ENCODE data around the gene KCNH1.

DNA sequence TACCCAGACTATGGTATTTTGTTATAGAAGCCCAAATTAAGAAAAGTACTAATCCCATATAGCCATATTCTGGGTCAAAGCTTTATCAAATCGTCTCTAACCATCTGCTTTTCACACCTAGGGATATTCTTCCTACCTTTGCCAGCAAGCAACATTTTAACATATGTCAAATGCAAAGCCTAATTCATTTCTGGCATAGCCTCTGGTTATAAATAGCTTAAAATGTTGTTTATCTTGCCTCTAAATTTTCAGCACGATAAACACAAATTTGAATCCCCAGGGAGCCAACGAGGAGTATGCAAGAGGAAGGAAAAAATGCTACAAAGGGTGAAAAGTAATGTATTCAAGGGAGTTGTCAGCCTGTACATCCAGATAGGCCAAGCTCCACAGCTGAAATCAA is 357.2 kb downstream of the KCNH1 start:
- TF ChIP-seq, protein P1, sequence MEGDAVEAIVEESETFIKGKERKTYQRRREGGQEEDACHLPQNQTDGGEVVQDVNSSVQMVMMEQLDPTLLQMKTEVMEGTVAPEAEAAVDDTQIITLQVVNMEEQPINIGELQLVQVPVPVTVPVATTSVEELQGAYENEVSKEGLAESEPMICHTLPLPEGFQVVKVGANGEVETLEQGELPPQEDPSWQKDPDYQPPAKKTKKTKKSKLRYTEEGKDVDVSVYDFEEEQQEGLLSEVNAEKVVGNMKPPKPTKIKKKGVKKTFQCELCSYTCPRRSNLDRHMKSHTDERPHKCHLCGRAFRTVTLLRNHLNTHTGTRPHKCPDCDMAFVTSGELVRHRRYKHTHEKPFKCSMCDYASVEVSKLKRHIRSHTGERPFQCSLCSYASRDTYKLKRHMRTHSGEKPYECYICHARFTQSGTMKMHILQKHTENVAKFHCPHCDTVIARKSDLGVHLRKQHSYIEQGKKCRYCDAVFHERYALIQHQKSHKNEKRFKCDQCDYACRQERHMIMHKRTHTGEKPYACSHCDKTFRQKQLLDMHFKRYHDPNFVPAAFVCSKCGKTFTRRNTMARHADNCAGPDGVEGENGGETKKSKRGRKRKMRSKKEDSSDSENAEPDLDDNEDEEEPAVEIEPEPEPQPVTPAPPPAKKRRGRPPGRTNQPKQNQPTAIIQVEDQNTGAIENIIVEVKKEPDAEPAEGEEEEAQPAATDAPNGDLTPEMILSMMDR (IDR thresholded peaks at IDR 0.05), result no peak
- TF ChIP-seq POLR2A (IDR thresholded peaks at IDR 0.05), result no peak

All from testis (tissue), 2 donors.